NCI-H1092 treated with DMSO at 0.1 percent for 48 hours (cell line): ENCODE data around the gene PPP6R2.
A peak's percentile ranks its signal among the peaks of the same experiment; 100 is the strongest.

ENCODE experiments used
- DNase-seq: peaks from one replicate; lab custom pipeline; 2025; lab: John Stamatoyannopoulos, UW

Gene PPP6R2

DNA sequence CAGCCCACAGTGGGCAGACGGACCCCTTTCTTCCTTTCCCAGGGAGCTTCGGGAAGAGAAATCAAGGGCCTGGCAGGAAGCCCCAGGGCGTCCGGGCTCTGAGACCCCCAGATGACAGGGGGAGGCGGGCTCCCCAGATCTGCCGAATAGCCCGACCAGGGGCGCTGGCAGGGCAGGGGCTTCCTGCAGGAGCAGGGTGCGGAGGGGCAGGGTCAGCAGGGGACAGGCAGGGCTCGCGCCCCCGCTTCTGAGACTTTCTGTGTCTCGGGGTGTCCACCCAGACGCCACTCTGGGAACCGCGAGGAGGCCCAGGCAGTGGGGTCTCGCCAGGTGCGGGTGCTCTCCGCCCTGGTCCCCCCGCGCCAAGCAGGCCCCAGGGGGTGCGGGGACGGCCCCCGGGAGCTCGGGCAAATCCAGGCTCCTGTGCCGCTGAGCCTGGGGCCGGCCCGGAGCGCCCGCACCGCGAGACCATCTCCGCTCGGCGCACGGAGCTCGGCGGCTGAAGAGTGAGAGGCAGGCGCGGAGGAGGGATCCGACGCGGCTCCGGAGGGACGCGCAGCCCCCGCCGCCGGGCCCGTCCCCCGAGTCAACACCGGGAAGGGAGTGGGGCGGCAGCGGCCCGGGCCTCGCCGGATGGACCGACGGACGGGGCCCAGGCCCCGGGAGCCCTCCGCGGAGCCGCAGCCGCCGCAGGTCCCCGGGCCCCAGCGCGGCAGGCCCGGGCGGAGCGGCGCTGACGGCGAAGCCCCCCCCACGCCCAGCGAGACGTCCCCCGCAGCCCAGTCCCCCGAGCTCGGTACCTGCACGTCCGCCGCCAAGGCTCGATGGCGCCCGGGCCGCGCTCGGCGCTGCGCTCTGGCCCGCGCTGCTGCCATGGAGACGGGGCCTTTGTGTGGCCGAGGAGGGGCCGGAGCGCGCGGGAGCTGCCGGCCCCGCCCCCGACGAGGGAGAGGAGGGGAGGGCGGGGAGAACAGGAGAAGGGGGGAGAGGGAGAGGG is 36.1 kb upstream of the PPP6R2 start, which contains the start of gene PLXNB2:
TSS of gene PLXNB2 (minus strand) at position 894 of the 997 bp plus-strand sequence. CDS start 17,062 bp downstream, outside the sequence.
- DNase-seq: peak; percentile 33

DNA sequence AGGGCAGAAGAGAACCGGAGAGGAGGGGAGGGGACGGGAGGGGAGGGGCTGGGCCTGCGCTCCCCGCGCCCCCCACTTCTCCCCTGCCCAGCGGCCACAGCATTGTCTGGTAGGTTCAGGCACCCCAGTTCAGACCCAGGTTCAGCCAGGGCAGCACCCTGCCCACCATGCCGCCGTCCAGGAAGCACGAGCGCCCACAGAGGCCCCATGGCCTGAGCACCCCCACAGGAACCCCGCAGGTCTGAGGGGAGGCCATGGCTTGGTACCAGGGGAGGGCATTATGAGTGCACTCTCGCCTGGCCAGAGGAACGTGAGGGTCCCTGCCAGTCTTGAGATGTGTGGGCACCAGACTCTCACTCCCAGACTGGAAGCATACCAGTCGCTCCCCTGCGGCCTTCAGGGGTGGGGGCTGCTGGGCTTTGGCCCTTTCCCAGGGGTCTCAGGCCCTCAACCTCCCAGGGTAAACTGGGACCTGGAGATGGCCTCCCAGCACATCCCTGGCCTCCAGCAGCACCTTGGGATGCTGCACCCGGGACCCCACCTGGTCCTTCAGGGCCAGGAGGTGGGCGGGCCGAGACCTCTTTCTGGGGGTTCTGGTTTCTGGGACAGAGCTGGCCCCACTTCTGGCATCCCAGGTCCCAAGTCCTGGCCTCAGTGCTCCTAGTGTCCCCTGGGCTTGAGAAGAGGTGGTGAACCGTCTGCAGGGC is 35.1 kb upstream of the PPP6R2 start:
- DNase-seq: no peak

DNA sequence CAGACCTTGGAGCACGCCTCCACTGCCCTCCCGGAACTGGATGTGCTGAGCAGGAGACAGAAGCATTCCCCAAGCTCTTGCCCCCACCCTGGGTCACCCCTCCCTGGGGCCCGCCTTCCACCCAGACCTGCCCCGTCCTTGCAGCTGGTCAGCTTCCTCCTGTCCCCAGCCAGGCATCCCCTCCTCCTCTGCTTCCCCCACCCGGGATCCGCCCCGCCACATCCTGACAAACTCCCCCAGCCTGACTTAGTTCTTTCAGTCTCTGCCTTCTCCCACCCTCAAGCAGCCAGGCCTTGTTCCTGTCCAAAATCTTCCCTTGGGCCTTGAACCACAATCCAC is 34.6 kb upstream of the PPP6R2 start:
- no peak for DNase-seq

DNA sequence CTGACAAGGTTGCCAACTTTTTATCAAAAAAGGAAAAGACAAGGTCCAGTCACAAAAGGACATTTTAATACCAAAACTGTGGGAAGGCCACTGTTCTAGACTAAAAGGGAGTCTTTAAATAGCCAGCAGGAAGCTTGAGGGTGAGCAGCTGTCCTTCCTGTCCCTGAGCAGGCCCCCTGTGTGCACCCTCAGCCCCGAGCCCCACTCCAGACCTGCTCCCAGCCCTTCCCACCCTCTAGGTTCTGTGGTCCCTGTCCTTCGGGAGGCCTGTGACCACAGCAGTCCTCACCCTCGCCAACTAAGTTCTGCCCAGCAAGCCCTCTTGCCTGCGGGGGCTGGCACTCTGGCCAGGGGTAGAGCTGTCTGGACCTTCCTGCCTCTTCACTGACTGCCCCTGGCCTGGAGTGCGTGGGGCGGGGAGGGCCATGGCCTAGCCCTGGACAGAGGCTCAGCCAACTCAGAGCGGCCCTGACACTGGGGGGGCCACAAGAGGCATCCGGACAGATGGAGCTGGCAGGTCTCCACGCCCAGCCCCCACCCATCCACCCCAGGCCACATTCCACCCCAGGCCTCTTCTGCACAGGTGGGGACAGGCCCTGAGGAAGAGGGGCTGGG is 34.0 kb upstream of the PPP6R2 start:
- no peak for DNase-seq

DNA sequence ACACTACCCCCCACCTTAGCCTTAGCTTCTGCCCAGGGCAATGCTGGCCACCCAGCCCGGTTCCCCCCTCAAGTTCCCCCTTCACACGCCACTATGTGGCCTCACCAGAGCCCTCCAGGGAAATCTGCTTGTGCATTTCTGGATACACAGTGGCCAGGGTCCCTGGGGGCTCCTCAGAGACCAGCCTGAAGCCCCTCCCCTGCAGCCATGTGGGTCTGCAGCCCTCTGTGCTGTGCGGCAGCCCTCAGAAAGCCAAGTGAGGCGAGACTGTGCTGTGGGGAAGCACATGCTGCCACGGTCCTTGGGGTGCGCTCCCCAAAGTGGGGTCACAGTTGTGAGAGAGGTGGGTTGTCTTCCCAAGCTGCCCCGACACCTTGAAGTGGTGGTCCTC is 33.5 kb upstream of the PPP6R2 start:
- no peak for DNase-seq

DNA sequence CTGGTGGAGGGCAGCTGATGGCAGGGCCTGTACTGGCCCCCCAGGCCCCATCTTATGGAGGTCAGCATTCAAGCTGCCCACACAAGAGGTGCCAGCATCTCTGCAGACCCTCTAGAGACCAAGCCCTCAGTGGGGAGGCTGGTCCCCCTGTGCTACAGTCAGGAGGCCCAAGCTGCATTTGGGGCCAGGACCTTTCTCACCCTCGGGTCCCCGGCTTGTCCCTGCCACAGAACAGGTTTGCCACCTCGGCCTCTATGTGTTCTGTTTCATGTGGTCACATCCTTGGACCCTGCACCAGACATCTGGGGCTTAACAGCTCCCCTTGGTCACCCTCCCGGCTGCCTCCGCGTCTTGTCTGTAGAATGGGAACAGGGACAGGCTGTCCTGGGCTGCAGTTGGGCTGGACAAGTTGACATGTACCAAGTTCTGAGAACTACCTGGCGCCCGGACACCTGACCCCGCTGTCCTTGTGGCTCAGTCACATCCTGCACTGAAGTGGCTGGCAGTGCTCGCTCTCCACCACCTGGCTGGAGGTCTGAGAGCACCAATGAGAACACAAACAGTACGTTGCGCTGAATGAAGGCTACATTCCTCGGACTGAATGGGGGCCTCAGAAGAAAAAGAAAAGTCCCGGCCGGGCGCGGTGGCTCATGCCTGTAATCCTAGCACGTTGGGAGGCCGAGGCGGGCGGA is 33.0 kb upstream of the PPP6R2 start:
- DNase-seq: no peak

DNA sequence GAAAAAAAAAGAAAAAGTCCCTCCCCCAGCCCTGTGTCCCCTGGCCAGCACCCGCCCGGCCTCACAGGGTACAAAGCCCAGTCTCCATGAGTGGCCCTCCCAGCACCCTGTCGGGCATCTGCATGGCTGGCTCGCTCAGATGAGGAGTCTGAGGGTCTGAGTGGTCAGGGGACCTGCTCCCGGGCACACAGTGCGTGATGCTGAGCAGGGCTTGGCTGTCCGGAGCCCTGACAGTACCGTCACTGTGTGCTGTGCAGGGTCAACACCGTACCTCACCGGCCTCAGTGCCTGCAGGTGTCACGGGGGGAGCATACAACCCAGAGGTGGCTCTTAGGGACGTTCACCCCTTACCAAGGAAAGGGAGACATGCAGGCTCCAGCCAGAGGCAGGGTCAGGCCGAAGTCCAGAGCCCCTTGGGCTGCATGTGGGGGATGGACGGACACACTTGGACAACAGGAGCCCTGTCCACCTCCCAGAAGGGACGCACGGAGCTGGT is 32.1 kb upstream of the PPP6R2 start:
- no peak for DNase-seq

DNA sequence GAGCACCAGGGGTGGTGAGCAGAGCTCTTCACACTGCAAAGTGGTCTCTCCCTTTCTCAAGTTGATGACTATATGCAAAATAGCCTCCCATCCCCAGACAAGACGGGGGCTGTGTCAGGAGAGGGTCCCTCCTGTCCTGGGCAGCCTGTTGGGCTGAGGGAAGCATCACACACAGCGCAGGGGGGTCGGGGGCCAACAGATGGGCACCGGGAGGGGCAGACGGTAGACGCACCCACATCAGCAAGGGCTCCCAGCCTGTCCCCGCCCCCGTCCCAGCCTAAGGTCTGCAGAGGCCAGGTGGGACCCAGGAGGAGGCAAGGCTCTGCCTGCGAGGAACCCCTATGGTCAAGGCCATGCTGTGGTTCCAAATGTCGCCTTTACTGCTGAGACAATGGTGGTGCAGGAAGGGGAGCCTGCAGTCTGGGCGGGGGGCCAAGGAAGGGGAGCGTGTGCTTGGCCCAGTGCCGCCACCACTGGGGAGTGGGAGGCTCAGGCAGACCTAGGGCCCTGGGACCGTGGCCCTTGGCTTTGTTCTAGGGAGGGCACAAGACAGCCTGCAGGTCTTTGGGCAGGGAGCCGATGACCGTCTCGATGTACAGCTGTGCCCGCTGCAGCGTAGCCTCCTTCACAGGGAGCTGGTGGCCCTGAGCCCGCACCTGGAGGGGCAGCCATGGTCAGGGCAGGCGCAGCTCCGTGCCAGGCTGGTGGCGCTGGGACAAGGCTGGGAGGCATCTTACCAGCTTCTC is 31.3 kb upstream of the PPP6R2 start:
- no peak for DNase-seq

DNA sequence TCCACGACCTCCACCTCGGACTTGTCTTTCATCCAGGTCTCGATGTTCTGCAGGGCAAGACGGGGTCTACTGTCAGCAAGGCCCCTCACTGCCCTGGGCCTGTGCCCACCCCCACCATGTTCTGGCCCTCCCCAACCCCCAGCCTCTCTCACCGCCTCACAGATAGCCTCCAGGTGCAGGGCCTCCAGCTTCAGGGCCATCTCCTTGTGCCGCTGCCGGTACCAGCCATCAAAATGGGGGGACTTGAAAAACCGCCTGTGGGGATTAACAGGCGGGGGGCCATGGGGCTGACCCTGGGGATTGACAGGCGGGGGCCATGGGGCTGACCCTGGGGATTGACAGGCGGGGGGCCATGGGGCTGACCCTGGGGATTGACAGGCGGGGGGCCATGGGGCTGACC is 30.8 kb upstream of the PPP6R2 start:
- no peak for DNase-seq

DNA sequence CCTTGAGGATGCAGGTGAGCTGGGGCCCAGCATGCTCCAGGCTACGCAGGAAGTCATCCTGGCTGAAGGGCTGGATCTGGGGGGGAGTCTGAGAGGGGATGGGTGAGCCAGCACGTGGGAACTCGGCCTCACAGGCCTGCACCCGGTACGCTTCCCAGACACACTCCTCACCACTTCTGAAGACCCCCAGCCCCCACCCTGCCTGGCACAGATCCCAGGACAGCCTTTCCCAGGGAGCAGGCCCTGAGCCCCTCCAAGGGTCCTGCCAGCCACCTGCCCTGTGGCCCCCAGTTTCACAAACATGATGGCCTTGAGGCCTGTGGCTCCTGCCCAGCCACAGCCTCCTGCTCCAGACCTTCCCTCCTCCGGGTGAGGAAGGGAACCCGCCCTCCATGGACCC is 30.1 kb upstream of the PPP6R2 start:
- no peak for DNase-seq

DNA sequence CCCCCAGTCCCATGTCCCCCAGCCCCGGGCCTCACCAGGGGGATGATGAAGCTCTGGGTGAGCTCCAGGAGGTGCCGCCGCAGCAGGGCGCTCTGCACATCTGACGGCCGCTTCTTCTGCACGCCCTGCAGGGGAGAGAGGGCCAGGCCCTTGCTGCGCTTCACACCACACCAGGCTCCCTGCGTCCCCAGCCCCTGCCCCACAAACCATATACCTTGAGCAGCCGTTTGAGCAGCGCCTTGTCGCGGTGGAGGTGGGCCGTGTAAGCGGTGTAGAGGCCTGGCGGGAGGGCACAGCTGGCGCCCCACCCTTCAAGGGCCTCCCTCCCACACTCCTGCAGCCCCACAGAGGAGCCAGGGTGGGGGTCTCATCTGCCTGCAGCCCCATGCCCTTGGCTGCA is 29.5 kb upstream of the PPP6R2 start:
- no peak for DNase-seq

DNA sequence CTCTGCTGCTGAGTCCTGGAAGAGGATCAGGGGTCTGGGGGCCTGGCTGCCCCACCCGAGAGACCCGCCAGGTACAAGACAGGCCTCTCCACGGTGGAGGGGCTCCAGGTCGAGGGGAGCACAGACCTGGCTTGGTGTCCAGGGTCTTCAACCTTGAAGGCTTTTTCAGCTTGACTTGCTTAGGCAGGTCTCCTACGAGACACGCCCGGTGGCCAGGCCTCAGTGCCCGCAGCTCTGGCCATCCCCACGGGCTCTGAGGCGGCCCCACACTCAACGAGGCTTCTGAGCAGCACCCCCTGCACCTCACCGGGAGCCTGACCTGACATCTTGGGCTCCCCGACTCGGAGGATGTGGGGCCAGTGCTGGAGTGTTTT is 29.1 kb upstream of the PPP6R2 start:
- DNase-seq: no peak

DNA sequence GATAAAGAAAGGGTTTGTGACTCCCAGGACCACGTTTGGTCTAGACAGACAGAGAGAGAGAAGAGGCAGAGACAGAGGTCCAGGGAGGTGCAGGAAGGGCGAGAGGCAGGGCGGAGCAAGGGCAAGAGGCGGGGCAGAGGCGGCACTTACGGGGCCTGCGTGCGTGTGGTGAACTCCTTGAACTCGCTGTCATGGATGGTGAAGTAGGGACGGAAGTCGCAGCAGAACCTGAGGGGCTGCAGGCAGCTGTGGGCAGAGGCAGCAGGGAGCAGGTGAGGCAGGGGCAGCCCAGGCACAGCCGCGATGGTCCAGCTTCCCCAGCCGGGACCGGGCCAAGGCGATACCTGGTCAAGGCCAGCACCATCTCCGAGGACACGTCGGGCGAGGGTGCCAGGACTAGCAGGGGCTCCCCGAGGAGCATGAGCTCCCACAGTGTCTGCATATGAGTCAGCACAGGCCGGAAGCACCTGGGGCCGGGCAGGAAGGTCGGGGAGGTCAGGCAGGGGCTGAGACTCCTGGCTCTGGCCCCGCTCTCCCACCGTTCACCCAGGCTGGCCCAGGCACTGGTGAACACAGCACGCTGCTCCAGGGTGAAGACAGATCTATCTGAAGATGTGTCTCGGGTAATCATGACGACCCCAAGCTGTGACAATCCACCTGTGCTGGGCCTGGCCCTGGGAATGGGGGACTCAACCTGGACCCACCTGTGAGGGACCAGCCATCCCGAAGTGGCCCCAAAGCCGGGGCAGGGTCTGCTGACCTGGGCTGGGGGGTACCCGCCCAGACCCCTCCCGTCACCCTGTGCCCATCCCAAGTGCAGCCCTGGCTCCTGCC is 28.5 kb upstream of the PPP6R2 start:
- DNase-seq: no peak

DNA sequence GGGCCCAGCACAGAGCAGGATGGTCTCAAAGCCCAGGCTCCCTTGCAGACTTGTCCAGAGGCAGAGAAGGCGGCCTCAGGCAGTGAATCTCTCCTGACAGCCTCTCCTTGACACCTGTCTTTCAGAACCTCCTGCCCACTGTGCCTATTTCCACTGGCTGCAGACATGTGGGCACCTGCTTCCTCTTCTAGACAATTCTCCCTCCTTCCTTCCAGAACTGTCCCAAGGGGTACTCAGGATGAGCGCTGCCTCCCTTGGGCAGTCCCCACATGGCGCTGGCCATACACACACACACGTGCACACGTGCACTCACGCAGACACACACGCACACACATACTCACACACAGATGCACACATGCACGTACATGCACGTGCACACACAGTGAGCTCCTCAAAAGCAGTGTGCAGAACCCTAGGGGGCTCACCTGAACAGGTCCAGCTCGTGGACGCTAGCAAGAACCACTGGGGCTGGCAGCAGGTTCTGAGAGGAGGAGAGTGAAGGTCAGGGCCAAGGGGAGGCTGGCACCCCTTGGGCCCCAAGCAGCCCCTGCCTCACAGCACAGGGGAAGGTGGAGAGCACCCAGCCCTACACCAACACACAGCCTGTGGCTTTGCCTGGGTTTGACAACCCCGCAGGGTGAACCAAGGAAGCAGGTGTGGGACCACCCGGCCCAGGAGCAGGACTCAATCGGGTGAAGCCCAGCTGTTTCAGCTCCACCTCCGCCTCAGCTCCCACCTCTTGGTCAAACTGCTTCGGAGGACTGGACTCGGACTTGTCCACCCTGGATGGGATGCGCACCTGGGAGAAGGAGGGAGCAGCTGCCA is 27.6 kb upstream of the PPP6R2 start:
- no peak for DNase-seq

DNA sequence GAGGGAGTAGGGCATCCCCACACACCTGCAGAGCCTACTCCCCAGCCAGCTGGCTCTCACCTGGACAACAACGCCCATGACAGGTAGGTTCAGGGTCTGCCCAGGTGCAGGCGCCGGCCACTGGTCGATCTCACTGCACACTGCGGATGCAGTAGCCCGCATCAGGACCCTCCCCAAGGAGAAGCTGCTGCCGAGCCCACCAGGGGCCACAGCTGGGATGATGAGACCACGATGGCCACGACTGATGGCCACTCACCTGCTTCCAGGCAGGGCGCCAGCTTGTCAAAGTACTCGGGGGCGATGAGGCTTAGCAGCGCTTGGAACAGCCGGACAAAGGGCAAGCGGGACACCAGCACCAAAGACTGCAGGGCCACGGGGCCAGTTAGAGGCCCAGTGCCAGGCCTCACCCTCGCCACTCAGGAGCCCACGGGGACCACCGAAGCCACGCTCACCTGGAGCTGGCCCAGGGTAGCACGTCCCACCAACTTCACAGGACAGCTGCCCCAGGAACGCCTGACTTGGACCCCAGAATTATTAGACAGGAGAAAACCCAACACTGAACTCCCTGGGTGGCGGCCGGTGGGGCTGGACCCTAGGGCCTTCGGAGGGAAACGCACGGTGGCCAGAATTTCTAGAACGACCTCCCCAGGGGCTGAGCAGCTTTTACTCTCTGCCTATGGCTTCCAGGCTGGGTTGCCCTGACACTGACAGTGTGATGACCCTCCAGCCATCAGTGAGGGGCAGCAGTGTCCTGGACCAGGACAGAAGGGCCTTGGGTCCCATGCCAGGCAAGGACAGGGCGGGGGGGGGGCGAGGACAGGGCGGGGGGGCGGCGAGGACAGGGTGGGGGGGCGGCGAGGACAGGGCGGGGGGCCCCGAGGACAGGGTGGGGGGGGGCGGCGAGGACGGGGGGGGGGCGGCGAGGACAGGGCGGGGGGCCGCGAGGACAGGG is 26.7 kb upstream of the PPP6R2 start:
- no peak for DNase-seq

DNA sequence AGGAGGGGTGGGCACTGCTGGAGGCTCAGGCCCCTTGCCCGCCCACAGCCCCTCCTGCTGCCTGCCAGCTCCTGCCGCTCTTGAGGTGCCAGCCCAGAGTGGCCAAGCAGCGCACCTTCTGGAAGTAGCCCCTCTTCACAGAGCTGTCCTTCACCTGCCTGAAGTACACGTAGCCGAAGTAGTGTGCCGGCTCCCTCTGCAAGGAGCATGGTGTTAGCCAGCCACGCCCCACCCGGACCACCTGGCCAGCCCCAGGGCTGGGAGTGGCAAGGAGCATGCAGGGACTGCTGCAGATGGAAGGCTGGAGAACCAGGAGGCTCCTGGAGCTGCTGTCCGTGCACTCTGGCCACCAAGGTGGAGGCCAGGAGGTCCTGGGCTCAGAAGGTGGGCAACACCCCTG is 25.9 kb upstream of the PPP6R2 start:
- no peak for DNase-seq

DNA sequence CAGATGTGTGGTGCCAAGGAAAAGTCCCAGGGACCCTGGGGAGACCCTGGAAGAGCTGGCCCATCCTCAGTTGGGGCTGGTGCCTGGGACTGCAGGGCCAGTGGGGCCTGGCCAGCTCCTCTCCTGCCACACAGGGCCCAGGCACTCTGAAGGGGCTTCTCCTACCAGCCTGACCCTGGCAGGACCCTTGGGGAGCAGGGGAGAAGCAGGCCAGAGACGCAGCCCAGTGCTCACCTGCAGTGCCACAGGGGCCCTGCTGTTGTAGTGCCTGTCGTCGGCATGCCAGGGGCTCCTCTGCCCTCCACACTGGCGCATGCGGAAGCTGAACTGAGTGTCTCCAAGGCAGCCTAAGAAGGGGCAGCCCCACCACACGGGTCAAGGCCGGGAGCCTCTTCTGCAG is 25.5 kb upstream of the PPP6R2 start:
- DNase-seq: no peak

DNA sequence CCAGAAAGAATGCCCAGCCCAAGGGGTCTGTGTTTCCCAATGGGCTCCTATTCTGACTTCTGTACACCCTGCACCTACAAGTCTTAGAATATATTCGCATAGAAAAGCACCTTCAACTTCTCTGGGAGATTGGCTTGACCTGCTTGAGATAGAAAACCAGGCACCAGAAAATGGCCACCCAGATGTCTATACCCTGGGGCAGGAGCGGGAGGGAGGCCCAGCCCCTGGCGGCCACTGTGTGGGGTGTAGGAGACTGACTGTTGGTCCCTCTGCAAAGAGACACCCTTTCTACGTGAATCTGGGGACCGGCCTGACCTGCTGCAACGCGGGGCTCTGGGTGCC is 24.8 kb upstream of the PPP6R2 start:
- DNase-seq: no peak
